NCI-H146 treated with DMSO at 0.1 percent for 48 hours (cell line): ENCODE data around the gene GPRC5A.

ENCODE experiments used
- DNase-seq: peaks from one replicate; lab custom pipeline; 2025; ENCODE audit not compliant: unreplicated experiment; lab: John Stamatoyannopoulos, UW

The GPRC5A gene

DNA sequence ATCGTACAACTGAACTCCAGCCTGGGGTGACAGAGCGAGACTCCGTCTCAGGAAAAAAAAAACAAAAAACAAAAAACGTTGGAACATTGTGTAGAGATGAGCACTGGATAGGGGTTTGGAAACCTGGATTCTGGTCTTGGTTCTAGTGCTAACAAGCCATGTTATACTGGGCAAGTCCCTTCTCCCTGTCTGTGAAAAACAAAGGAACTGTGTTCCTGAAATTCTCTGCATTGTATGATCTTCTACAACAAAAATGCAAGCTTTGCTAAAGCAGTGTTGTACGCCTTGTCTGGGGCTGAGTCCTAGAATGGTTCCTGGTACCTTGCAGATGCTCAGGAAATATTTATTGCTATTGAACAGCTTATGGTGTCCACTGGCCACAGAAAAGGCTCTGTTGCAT lies 47.2 kb downstream of the GPRC5A start:
- no peak for DNase-seq

DNA sequence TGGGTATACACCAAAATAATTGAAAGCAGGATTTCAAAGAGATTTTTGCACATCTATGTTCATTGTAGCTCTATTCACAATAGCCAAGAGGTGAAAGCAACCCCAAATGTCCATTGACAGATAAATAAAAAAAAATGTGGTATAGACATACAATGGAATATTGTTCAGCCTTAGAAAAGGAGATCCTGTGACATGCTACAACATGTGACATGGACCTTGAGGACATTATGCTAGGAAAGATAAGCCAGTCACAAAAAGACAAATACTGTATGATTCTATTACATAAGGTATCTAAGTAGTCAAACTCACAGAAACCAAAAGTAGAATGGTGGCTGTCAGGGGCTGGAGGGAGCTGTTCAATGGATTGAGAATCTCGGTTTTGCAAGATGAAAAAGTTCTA lies 48.5 kb downstream of the GPRC5A start:
- DNase-seq = no peak

DNA sequence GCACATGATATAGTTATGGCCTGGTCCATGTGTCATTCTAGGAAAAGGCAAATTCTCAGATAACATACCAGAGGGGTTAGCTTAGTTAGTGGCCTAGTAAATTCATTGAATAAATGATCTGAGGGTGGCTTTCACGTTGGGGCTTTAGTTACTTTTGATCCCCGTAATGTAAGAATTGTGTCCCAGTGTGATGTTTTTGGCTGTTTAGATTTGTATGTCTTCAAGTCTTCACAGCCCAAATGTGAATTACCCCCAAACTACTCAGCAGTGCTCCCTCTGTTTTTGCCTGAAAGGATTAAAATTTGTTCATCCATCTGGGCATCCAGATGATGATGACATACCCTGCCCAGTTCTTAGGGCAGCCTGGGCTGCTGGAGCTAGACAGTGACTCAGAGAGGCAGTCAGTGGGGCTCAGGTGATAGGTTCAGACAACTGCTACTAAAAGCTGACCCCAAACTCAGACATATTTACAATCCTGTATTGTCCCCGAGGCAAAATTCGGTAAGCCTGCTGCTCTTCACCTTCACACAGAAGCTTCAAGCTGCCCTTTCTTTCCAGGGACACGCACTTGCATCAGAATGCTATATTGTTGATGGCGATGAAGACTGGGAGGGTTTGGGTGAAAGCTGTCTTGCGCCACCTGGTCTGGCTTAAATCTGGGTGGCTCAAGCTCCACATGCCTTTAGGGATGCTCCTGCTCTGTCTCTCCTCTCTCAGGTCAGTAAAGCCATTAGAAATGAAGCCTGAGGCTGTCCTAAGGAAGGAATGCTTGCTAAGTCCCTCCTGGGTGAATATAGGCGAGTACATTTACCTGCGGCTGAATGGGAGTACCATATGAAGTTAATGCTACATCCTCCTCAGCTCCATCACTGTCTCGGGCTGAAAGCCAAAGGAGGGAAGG lies 50.3 kb downstream of the GPRC5A start:
- DNase-seq = no peak

DNA sequence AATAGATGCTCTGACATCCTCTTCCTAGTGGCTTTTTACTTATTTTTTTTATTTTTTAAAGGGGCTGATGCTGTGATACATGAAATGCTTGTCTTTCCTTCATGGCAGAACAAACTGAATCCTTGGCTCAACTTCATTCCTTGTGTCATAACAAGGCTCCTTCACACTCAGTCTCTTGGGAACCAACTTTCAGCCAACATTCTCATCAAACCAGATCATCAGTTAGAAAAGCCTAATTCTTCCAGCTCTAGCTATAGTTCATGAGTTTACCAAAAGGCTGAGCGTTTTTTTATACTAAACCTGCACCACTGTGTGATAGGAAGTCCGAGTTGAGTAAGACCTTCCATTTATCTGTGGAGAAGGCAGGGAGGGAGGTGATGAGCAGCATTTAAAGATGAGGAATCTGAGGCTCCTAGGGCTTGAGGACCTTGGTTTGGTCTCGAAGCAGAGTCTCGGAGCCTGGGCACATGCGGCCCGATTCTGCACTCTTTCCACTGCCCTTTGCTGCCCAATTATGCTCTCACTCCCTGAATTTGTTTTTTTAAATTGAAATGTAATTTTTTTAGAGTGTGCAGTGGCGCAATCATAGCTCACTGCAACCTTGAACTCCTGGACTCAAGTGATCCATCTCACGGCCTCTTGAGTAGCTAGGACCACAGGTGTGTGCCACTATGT lies 52.4 kb downstream of the GPRC5A start:
- no peak for DNase-seq

DNA sequence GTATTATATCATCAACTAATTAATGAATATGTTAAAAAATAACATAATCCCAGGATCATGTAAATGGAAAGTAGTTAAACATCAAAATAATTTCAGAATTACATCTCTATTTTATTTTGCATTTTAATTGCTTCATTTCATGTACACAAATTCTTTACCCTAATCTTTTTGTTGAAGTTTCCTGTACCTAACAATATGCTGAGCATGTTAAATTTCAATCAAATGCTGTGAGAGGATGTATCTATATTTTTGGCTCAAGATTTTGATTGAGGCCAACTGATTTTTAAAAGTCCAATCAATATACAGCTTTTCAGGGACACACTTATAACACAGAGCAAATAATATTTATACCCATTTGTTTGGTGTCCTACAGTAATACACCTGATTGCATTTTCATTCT lies 54.2 kb downstream of the GPRC5A start:
- no peak for DNase-seq

DNA sequence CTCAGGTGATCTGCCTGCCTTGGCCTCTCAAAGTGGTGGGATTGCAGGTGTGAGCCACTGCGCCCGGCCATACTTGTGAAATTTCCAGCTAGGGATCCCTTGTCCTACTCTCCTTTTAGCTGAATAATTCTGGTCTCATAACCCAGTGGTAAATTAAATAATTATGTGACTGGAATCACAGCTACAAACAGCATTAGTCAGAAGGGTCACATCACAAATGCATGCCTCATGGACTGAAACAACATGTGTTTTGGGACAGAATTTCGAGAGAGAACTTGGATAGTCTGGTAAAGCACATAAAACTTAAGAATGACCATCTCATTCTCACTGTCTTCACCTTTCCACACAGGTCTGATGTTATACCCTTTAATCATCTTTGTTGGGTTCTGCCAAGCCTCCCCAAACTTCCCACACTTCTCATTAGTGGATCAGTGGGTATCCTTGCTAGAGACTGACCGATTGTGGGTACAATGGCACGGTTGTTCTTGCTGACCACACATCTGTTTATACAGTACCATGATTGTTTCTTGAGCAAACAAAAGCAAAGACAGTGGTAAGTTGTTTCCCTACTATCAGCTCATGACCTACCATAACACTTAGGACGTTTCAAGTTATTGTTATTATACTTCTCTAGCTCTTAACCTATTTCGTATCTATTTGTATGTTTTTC lies 55.5 kb downstream of the GPRC5A start:
- no peak for DNase-seq

DNA sequence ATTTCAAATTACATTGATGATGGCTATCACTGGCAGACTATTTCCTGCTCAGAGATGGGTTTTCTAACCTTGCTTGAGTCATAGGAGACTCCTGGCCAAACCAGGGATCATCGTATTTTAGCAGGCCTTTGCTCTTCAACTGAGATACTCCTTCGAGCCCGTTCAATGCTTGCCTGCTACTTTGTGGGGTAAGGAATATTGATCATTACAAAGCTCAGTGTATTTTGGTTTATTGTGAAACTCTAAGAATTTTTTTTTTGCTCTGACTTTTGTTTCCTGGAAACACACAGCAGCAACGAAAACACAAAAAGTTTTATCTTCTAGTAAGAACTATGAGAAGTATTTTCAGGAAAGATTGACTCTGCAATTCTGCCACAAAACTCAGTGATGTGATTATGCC lies 56.5 kb downstream of the GPRC5A start:
- no peak for DNase-seq

DNA sequence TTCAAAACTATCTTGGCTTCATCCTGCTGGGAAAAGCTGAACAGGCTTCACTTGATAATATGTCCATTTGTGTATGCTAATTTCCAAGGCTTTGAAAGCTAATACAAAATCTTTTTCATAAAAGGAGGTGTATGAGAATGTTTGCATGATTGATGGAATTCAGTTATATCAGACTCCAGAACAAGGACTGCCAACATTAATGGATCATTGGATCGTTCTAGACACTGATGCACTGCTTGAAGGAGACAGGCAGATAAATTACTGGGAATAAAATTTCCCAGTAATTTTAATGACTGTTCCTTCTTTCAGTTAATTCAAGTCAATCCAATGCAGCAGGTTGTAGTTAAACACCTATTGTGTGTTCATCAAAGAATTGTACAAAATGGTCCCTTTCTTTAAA lies 60.1 kb downstream of the GPRC5A start:
- no peak for DNase-seq

DNA sequence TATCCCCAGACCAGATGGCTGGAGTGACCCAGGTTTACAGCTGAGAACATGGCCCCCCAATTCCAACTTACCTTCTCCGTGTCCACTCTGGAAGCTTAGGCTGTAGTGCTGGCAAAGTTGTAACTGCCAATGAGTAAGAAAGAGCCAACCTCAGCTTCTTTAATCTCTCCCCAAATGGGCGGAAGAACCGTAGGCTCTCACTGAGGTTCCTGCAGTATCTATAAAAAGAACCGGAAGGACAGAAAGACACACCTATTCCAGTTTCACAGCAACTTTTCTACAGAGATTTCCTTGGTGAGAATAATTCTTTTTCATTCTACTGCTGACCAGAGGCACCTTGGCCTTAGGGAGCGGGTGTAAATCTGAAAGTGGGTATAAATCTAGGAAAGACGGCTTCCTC lies 60.7 kb downstream of the GPRC5A start, which contains the start of gene GPRC5D:
Gene GPRC5D, minus strand, starts transcription at position 135 of the 400 bp plus-strand sequence. CDS start 1,786 bp downstream, outside the sequence.
- DNase-seq = no peak

DNA sequence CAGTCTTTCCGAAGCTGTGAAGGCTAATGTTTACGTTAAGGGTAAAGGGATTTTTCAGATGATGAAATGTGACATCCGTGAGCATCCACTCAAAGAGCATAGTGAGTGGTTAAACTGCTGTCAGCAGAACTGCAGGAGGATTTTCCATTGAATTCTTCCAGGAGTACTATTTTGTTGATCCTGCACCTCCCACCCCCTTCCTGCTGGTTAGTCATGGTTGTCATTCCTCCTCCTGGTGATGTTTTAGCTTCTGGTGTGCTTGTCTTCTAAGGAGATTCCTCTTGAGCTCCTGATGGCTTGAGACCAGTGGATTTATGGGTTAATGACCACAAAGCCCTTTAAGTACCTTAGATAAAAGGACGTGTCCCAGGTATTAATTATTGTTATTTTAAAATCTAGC lies 63.0 kb downstream of the GPRC5A start:
- no peak for DNase-seq

DNA sequence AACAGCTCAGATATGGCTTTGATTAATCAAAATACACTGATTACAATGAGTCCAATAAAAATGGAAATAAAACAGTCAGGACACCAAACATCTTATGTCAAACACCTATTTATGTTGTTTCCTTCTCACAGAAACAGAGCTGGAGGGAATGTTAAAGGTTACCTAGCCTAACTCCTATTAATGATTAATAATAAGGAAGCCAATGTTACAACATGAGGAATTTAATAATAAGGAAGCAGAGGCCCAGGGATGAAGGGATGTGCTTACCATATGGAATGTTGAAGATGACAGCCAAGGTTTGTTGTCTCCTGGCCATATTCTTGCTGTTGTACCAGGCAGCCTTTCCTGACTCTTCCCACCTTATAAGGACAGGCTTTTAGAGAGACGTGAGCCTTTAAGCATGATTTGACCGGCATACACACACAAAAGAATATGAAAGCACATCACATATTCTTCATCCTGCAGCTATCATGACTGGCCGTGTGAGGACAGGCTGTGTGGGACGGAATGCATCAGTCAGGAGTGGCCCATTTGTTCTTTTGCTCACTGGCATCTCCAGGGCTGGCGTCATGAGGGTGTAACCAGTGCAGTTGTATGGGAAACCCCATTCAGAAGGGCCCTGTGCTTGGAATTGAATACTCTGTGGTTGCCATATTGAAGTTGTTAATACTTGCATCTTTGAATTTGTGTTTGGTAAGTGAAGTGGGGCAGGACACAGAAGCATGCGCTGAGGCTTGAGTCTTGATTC lies 63.7 kb downstream of the GPRC5A start:
- no peak for DNase-seq

DNA sequence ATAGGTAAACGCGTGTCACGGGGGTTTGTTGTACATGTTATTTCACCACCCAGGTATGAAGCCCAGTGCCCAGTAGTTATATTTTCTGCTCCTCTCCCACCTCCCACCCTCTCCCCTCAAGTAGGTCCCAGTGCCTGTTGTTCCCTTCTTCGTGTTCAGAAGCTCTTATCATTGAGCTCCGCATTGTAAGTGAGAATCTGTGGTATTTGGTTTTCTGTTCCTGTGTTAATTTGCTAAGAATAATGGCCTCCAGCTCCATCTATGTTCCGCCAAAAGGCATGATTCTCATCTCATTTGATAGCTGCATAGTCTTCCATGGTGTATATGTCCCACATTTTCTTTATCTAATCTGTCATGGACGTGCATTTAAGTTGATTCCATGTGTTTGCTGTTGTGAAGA lies 67.5 kb downstream of the GPRC5A start:
- no peak for DNase-seq

DNA sequence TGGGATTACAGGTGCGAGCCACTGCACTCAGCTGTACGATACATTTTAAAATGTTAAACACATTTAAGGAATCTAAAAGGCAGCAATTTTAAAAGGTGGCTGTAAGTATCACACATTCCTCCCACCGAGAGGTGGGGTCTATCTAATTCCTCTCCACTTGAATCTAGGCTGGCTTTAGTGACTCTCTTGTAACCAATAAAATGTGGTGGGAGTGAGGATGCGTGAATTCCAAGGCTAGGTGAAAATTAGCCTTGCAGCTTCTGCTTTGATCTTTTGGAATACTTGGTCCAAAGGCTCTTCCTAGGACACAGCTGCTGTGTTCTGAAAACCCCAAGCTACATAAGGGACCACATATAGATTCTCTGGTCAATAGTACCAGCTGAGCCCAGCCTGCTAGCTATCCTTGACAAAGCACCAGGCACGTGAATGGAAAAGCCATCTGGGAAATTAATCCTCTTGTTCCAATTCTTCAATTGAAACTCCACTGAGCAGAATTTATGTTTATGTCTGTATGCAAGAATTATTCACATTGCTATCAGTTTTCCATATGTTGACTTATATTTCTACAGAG lies 69.4 kb downstream of the GPRC5A start:
- no peak for DNase-seq

DNA sequence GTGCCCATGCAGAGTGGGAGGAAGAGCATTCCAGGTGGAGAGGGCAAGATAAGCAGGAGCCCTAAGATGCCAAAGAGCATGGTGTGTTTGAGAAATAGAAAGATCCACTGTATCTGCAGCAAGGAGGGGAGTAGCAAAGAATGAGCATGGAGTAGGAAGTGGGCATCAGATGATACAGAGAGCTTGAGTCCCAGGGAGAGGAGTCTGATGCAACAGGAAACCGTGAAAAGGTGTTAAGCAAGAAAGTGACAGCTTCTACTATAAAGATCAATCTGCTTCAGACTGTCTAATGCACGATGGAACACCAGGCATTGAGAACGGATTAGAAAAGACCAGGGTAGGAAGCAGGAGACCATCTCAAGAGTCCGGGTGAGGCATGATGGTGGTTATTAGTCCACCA lies 72.9 kb downstream of the GPRC5A start:
- no peak for DNase-seq

DNA sequence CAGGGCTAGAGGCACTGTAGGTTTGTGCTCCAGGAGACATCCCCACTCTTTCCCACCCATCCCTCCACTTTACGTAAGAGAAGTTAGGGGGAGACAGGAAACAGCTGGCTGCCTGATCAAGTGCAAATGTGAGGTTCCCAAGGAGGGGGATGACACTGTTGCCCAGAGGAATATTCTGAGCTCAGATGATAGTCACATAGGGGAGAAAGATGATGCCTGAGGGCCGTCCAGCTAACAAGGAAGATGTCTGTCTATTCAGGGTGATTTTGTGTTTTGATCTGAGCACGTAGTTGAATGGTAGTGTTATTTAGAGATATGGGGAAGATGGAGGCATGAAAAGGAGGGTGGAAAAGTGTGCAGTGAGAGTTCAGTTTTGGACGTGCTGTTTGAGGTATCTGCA lies 74.5 kb downstream of the GPRC5A start:
- no peak for DNase-seq
